HepG2 (cell line): Measurements from ENCODE around the gene WDR19. TPM values are rescaled to one million over a fixed set of nuclear protein-coding genes. Genes with fewer than 3 reads are reported as not detected.

Experiments
- ATF1 ChIP-seq: IDR thresholded peaks from 2 replicates; pipeline ENCODE4 v1.6.1; 2016; ENCODE audit warnings: mild to moderate bottlenecking, control low read depth
- CENPT ChIP-seq: sonication (generic); formaldehyde crosslinking; IDR thresholded peaks from 2 replicates; pipeline ENCODE4 v1.8.0; 2022; ENCODE audit warnings: low read depth, mild to moderate bottlenecking, moderate library complexity, missing genetic modification reagents
- CHCHD3 ChIP-seq: sonication (generic); formaldehyde crosslinking; IDR thresholded peaks from 2 replicates; pipeline ENCODE4 v1.8.0; 2022; ENCODE audit warnings: mild to moderate bottlenecking, missing genetic modification reagents, moderate library complexity
- CREB1 ChIP-seq, 2 experiments: fragments of 450-650 bp in 1 of 2; IDR thresholded peaks; 2 replicates each; pipeline ENCODE4 v1.6.1; 2016 to 2017; ENCODE audit warnings: control low read depth in 1 of 2, mild to moderate bottlenecking in 1 of 2, missing compliant biosample characterization in 1 of 2, missing genetic modification characterization in 1 of 2
- KDM2A ChIP-seq: sonication (generic); formaldehyde crosslinking; IDR thresholded peaks from 2 replicates; pipeline ENCODE4 v1.4.0; 2020; ENCODE audit warnings: low read depth, missing genetic modification reagents, borderline replicate concordance
- KLF12 ChIP-seq: sonication (generic); formaldehyde crosslinking; IDR thresholded peaks from 2 replicates; pipeline ENCODE4 v1.4.0; 2020; ENCODE audit warnings: missing genetic modification reagents, borderline replicate concordance
- POLR2AphosphoS5 ChIP-seq: IDR thresholded peaks from 2 replicates; pipeline ENCODE4 v1.6.1; 2012; ENCODE audit warnings: low read depth, low read length
- PRMT3 ChIP-seq: sonication (generic); formaldehyde crosslinking; IDR thresholded peaks from 2 replicates; pipeline ENCODE4 v1.8.1; 2022; ENCODE audit warnings: low read depth, mild to moderate bottlenecking, moderate library complexity, missing genetic modification reagents, borderline replicate concordance
- SMARCC2 ChIP-seq: fragments of 450-650 bp; IDR thresholded peaks from 2 replicates; pipeline ENCODE4 v1.6.1; 2017; ENCODE audit warnings: antibody characterized with exemption, mild to moderate bottlenecking
- THAP11 ChIP-seq: IDR thresholded peaks from 2 replicates; pipeline ENCODE4 v1.6.1; 2016; ENCODE audit warnings: missing biosample characterization, missing genetic modification reagents
- ZBTB7A ChIP-seq: sonication (generic); formaldehyde crosslinking; IDR thresholded peaks from 2 replicates; pipeline ENCODE4 v1.8.0; 2022; ENCODE audit warnings: mild to moderate bottlenecking, missing genetic modification reagents
- ZNF547 ChIP-seq: sonication (generic); formaldehyde crosslinking; IDR thresholded peaks from 2 replicates; pipeline ENCODE4 v1.5.1; 2020; ENCODE audit warnings: mild to moderate bottlenecking, missing genetic modification reagents
- ZNF780A ChIP-seq: sonication (generic); formaldehyde crosslinking; IDR thresholded peaks from 2 replicates; pipeline ENCODE4 v1.8.0; 2022; ENCODE audit warnings: mild to moderate bottlenecking, missing genetic modification reagents, moderate library complexity
- ZNF816 ChIP-seq: sonication (generic); formaldehyde crosslinking; IDR thresholded peaks from 2 replicates; pipeline ENCODE4 v1.8.0; 2022; ENCODE audit warnings: missing genetic modification reagents, mild to moderate bottlenecking, borderline replicate concordance
- polyA plus RNA-seq, 8 experiments: library from polyadenylated mRNA; depleted of rRNA in 3 of 8; stranded (reverse) in 7 of 8; unstranded in 1 of 8; fragments of >200 nt; fragmentation: Illumina TruSeq in 4 of 8; extraction: Trizol in 4 of 8; gene quantifications; 2 replicates each; pipeline versions ENCODE4 v1.2.1 to v1.2.3, GENCODE V29; 2011 to 2016; ENCODE audit warnings: low read depth in 4 of 8, missing spikeins in 1 of 8, mixed read lengths in 1 of 8; ENCODE audit not compliant: insufficient read depth in 1 of 8
- total RNA-seq, 5 experiments: library from RNA; depleted of rRNA; stranded (reverse); fragments of >200 nt; fragmentation: Illumina TruSeq; extraction: Trizol; gene quantifications; 2 replicates each; pipeline ENCODE4 v1.2.3, GENCODE V29; 2016; ENCODE audit warnings: low read depth in 1 of 5
- TF ChIP-seq, protein P1 (sequence below): sonication (generic); formaldehyde crosslinking; IDR thresholded peaks from 2 replicates; pipeline ENCODE4 v1.5.0; 2020; ENCODE audit warnings: missing genetic modification reagents
- TF ChIP-seq, protein P2 (sequence below): IDR thresholded peaks from 2 replicates; pipeline ENCODE4 v1.6.1; 2012; ENCODE audit warnings: low read length, improper control_type of control experiment
- TF ChIP-seq, protein P3 (sequence below), 2 experiments: fragments of 450-650 bp in 1 of 2; sonication (generic) in 1 of 2; formaldehyde crosslinking; IDR thresholded peaks; 2 replicates each; pipeline versions ENCODE4 v1.5.0 to v1.8.0; 2020 to 2022; ENCODE audit warnings: mild to moderate bottlenecking in 1 of 2, missing genetic modification reagents in 1 of 2
- TF ChIP-seq, protein P4 (sequence below): sonication (generic); formaldehyde crosslinking; IDR thresholded peaks from 2 replicates; pipeline ENCODE4 v1.4.0; 2020; ENCODE audit warnings: missing genetic modification reagents, low read depth, mild to moderate bottlenecking, borderline replicate concordance

Gene WDR19
- total and polyA plus RNA-seq, 2 of the 13 experiments (the other 11 are each of a cell fraction or from before 2014, with no cell fraction given), result 22.9 to 34.1 TPM

GRCh38 chr4:39181905-39182638 lies at the start of gene WDR19 (continued):
- TF ChIP-seq ZNF780A (CRISPR knock-in tag) (no peak), CHCHD3 (CRISPR knock-in tag) (no peak), KLF12 (CRISPR knock-in tag) (no peak), SMARCC2 (no peak), ZBTB7A (CRISPR knock-in tag) (no peak), KDM2A (peak; percentile 36; the same call in 1 of the 2 replicates), CREB1 (IDR thresholded peaks at IDR 0.05) (peak; percentile 79), CREB1 (CRISPR knock-in tag; IDR thresholded peaks at IDR 0.05) (peak; percentile 73), POLR2AphosphoS5 (peak; percentile 36; the same call in 1 of the 2 replicates), CENPT (no peak), ZNF547 (CRISPR knock-in tag) (no peak; the same call in 1 of the 2 replicates), PRMT3 (CRISPR knock-in tag) (no peak), ATF1 (CRISPR knock-in tag) (no peak), THAP11 (CRISPR knock-in tag) (peak; percentile 73), ZNF816 (CRISPR knock-in tag) (no peak)
- TF ChIP-seq, protein P1, sequence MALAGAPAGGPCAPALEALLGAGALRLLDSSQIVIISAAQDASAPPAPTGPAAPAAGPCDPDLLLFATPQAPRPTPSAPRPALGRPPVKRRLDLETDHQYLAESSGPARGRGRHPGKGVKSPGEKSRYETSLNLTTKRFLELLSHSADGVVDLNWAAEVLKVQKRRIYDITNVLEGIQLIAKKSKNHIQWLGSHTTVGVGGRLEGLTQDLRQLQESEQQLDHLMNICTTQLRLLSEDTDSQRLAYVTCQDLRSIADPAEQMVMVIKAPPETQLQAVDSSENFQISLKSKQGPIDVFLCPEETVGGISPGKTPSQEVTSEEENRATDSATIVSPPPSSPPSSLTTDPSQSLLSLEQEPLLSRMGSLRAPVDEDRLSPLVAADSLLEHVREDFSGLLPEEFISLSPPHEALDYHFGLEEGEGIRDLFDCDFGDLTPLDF (CRISPR knock-in tag), result 0 out of 2 replicates have a peak, but pooled peaks have one; percentile 56
- TF ChIP-seq, protein P2, sequence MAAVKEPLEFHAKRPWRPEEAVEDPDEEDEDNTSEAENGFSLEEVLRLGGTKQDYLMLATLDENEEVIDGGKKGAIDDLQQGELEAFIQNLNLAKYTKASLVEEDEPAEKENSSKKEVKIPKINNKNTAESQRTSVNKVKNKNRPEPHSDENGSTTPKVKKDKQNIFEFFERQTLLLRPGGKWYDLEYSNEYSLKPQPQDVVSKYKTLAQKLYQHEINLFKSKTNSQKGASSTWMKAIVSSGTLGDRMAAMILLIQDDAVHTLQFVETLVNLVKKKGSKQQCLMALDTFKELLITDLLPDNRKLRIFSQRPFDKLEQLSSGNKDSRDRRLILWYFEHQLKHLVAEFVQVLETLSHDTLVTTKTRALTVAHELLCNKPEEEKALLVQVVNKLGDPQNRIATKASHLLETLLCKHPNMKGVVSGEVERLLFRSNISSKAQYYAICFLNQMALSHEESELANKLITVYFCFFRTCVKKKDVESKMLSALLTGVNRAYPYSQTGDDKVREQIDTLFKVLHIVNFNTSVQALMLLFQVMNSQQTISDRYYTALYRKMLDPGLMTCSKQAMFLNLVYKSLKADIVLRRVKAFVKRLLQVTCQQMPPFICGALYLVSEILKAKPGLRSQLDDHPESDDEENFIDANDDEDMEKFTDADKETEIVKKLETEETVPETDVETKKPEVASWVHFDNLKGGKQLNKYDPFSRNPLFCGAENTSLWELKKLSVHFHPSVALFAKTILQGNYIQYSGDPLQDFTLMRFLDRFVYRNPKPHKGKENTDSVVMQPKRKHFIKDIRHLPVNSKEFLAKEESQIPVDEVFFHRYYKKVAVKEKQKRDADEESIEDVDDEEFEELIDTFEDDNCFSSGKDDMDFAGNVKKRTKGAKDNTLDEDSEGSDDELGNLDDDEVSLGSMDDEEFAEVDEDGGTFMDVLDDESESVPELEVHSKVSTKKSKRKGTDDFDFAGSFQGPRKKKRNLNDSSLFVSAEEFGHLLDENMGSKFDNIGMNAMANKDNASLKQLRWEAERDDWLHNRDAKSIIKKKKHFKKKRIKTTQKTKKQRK, result no peak
- TF ChIP-seq, protein P3, sequence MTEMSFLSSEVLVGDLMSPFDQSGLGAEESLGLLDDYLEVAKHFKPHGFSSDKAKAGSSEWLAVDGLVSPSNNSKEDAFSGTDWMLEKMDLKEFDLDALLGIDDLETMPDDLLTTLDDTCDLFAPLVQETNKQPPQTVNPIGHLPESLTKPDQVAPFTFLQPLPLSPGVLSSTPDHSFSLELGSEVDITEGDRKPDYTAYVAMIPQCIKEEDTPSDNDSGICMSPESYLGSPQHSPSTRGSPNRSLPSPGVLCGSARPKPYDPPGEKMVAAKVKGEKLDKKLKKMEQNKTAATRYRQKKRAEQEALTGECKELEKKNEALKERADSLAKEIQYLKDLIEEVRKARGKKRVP (CRISPR knock-in tag; IDR thresholded peaks at IDR 0.05), result no peak
- TF ChIP-seq, protein P4, sequence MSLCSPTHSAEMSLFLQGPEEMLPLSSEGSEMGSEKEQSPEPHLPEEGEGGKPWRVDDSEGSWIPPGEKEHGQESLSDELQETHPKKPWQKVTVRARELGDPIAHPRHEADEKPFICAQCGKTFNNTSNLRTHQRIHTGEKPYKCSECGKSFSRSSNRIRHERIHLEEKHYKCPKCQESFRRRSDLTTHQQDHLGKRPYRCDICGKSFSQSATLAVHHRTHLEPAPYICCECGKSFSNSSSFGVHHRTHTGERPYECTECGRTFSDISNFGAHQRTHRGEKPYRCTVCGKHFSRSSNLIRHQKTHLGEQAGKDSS (CRISPR knock-in tag), result no peak
